Small intestine (tissue), 7 donors: ENCODE data around the gene RFC2. TPM values are rescaled to one million over a fixed set of nuclear protein-coding genes. Genes with fewer than 3 reads are reported as not detected.
A peak's percentile ranks its signal among the peaks of the same experiment; 100 is the strongest.

ENCODE experiments used
- DNase-seq, 2 donors: peaks; one replicate each; pipeline versions ENCODE4 v3.0.0 to v3.0.0-alpha.2; 2013
- FAIRE-seq: peaks from 2 replicates; lab custom pipeline; 2012; peaks lifted over from hg19 to GRCh38; lab: Jason Lieb, UNC
- H3K27ac ChIP-seq, 3 donors: one replicate each; pipeline ENCODE4 v1.5.1; 2013; ENCODE audit warnings: low read length in 2 of 3, mild to moderate bottlenecking in 2 of 3, control low read depth in 1 of 3, inconsistent platforms in 1 of 3, low read depth in 1 of 3, moderate library complexity in 1 of 3
- H3K27me3 ChIP-seq, 3 donors: one replicate each; pipeline ENCODE4 v1.6.1; 2013; ENCODE audit warnings: low read length in 3 of 3, inconsistent platforms in 1 of 3; ENCODE audit not compliant: control insufficient read depth in 3 of 3, insufficient read depth in 3 of 3
- H3K36me3 ChIP-seq, 3 donors: one replicate each; pipeline ENCODE4 v1.6.1; 2013; ENCODE audit warnings: low read length in 3 of 3, inconsistent platforms in 1 of 3, low read depth in 1 of 3, mild to moderate bottlenecking in 1 of 3, moderate library complexity in 1 of 3; ENCODE audit not compliant: control insufficient read depth in 3 of 3, insufficient read depth in 2 of 3
- H3K4me1 ChIP-seq, 3 donors: one replicate each; pipeline ENCODE4 v1.6.1; 2013; ENCODE audit warnings: low read length in 2 of 3, inconsistent platforms in 1 of 3, low read depth in 1 of 3, mild to moderate bottlenecking in 1 of 3, moderate library complexity in 1 of 3; ENCODE audit not compliant: control insufficient read depth in 3 of 3, insufficient read depth in 2 of 3
- H3K4me3 ChIP-seq, 3 donors: one replicate each; pipeline ENCODE4 v1.5.1; 2013; ENCODE audit warnings: low read length in 3 of 3, control low read depth in 1 of 3, inconsistent platforms in 1 of 3, low read depth in 1 of 3, mild to moderate bottlenecking in 1 of 3, moderate library complexity in 1 of 3
- H3K9me3 ChIP-seq, 2 donors: one replicate each; pipeline ENCODE4 v1.6.1; 2013; ENCODE audit warnings: low read depth in 1 of 2, low read length in 1 of 2; ENCODE audit not compliant: control insufficient read depth in 2 of 2, insufficient read depth in 1 of 2
- WGBS, 3 donors: extraction: QIAGEN DNeasy Blood & Tissue Kit; methylation state at CpG; one replicate each; pipeline ENCODE4 v1.1.7; 2013; 5-methylcytosine and 5-hydroxymethylcytosine counted together
- polyA plus RNA-seq, 4 donors: library from polyadenylated mRNA; stranded (reverse) in 3 of 4; unstranded in 1 of 4; fragments of 200-250 nt in 3 of 4; fragments of 120-200 nt in 1 of 4; gene quantifications; one replicate each; pipeline versions ENCODE4 v1.2.1 to v1.2.3, GENCODE V29; 2013
- donor health status: healthy with polysubstance abuse.
- donor health status: control.
- donor health status: control.
- donor health status: Bipolar disorder and iron deficiency.
- donor health status: healthy.

Gene RFC2
- polyA plus RNA-seq, 4 donors = 5.4 to 27.8 (median 19.6) TPM

GRCh38 chr7:74190259-74190658, 63.9 kb downstream of the RFC2 start:
- FAIRE-seq = no peak
- no peaks in the 10 kb centered on the region for H3K27me3 ChIP-seq
- H3K36me3 ChIP-seq = peaks cover 28 to 58% (median 41%) of the 10 kb centered on the region in 3 donors

GRCh38 chr7:74187915-74188675, 66.1 kb downstream of the RFC2 start:
- FAIRE-seq = no peak
- Histone ChIP-seq H3K36me3 (peaks cover 22 to 47% (median 29%) of the 10 kb centered on the region in 3 donors), H3K9me3 (no peaks in the 10 kb centered on the region), H3K4me1 (peaks cover 0 to 6% (median 0%) of the 10 kb centered on the region in 3 donors), H3K27ac (no peak overlapping the region), H3K4me3 (no peak overlapping the region), H3K27me3 (no peaks in the 10 kb centered on the region)
- WGBS, 3 donors = 79 to 83% (median 82%) methylated on average over 11 of the region's 11 CpGs
- no peak for DNase-seq

More at GRCh38 chr7:74190259-74190658, 63.9 kb downstream of the RFC2 start:
- 92 to 93% (median 93%) methylated on average over 7 of the region's 7 CpGs for WGBS, 3 donors
- Histone ChIP-seq H3K27ac (no peak overlapping the region), H3K4me1 (peaks cover 0 to 4% (median 0%) of the 10 kb centered on the region in 3 donors), H3K9me3 (no peaks in the 10 kb centered on the region), H3K4me3 (no peak overlapping the region)
- no peak for DNase-seq

- DNase-seq (no peak), FAIRE-seq (no peak)
- H3K27me3 ChIP-seq = no peaks in the 10 kb centered on the region
- H3K4me3 ChIP-seq = no peak overlapping the region
- 15 to 23% (median 19%) methylated on average over 5 of the region's 5 CpGs for WGBS, 3 donors
- H3K9me3 ChIP-seq = no peaks in the 10 kb centered on the region
- peaks cover 16 to 44% (median 22%) of the 10 kb centered on the region in 3 donors for H3K36me3 ChIP-seq
- H3K4me1 ChIP-seq = peaks cover 0 to 8% (median 5%) of the 10 kb centered on the region in 3 donors
- H3K27ac ChIP-seq = no peak overlapping the region
Measured at GRCh38 chr7:74185636-74186035, 68.6 kb downstream of the RFC2 start.

GRCh38 chr7:74185016-74185415, 69.2 kb downstream of the RFC2 start:
- Histone ChIP-seq H3K36me3 (peaks cover 13 to 40% (median 22%) of the 10 kb centered on the region in 3 donors), H3K4me3 (no peak overlapping the region), H3K4me1 (peaks cover 0 to 10% (median 6%) of the 10 kb centered on the region in 3 donors), H3K27ac (no peak overlapping the region), H3K27me3 (no peaks in the 10 kb centered on the region), H3K9me3 (no peaks in the 10 kb centered on the region)
- FAIRE-seq = no peak
- WGBS, 3 donors = 84 to 87% (median 86%) methylated on average over 6 of the region's 6 CpGs
- DNase-seq = no peak

GRCh38 chr7:74183653-74184450, 70.3 kb downstream of the RFC2 start:
- Histone ChIP-seq H3K9me3 (no peaks in the 10 kb centered on the region), H3K27me3 (no peaks in the 10 kb centered on the region), H3K4me1 (peaks cover 0 to 10% (median 6%) of the 10 kb centered on the region in 3 donors), H3K36me3 (peaks cover 10 to 46% (median 16%) of the 10 kb centered on the region in 3 donors), H3K4me3 (no peak overlapping the region), H3K27ac (peak overlapping the region in 1 of 3 donors; percentile 51)
- WGBS, 3 donors = 59 to 62% (median 61%) methylated on average over 7 of the region's 7 CpGs
- FAIRE-seq (no peak), DNase-seq (no peak)

GRCh38 chr7:74183142-74183541, 71.1 kb downstream of the RFC2 start:
- Histone ChIP-seq H3K9me3 (no peaks in the 10 kb centered on the region), H3K27ac (peak overlapping the region in 1 of 3 donors; percentile 5), H3K36me3 (peaks cover 5 to 46% (median 8%) of the 10 kb centered on the region in 3 donors), H3K4me1 (peaks cover 0 to 10% (median 6%) of the 10 kb centered on the region in 3 donors), H3K4me3 (no peak overlapping the region), H3K27me3 (no peaks in the 10 kb centered on the region)
- 68 to 77% (median 71%) methylated on average over 3 of the region's 3 CpGs for WGBS, 3 donors
- FAIRE-seq = no peak
- no peak for DNase-seq

- DNase-seq (no peak), FAIRE-seq (no peak)
- H3K27ac ChIP-seq = no peak overlapping the region
- 71 to 77% (median 73%) methylated on average over 6 of the region's 6 CpGs for WGBS, 3 donors
- peaks cover 0 to 48% (median 4%) of the 10 kb centered on the region in 3 donors for H3K36me3 ChIP-seq
- no peaks in the 10 kb centered on the region for H3K9me3 ChIP-seq
- no peak overlapping the region for H3K4me3 ChIP-seq
- no peaks in the 10 kb centered on the region for H3K27me3 ChIP-seq
- peaks cover 0 to 10% (median 6%) of the 10 kb centered on the region in 3 donors for H3K4me1 ChIP-seq
Measured at GRCh38 chr7:74182453-74183090, 71.6 kb downstream of the RFC2 start.

GRCh38 chr7:74181821-74182220, 72.4 kb downstream of the RFC2 start:
- FAIRE-seq = no peak
- WGBS, 3 donors = 53 to 71% (median 61%) methylated on average over 5 of the region's 5 CpGs
- no peak overlapping the region for H3K27ac ChIP-seq

More at GRCh38 chr7:74181821-74182220, 72.4 kb downstream of the RFC2 start:
- Histone ChIP-seq H3K4me3 (no peak overlapping the region), H3K4me1 (peaks cover 0 to 10% (median 6%) of the 10 kb centered on the region in 3 donors), H3K27me3 (no peaks in the 10 kb centered on the region), H3K9me3 (no peaks in the 10 kb centered on the region), H3K36me3 (peaks cover 0 to 42% (median 3%) of the 10 kb centered on the region in 3 donors)
- peak in 1 of 2 donors; percentile 35 for DNase-seq
